ENCODE measurements around the gene FYN. TPM values are rescaled to one million over a fixed set of nuclear protein-coding genes. Genes with fewer than 3 reads are reported as not detected.

Gene FYN
- total RNA-seq, 1 experiment from 2014 or later: 26.6 TPM

- DNase-seq (ENCODE audit: low spot score): no peak
Measured at GRCh38 chr6:111831408-111831807, 41.8 kb downstream of the FYN start.

GRCh38 chr6:111829998-111830397 is 43.3 kb downstream of the FYN start:
- no peak for DNase-seq (ENCODE audit: low spot score)

- DNase-seq (ENCODE audit: low spot score): no peak
Measured at GRCh38 chr6:111829581-111829980, 43.7 kb downstream of the FYN start.

GRCh38 chr6:111828809-111829208 is 44.4 kb downstream of the FYN start:
- DNase-seq (ENCODE audit: low spot score): no peak

DNA sequence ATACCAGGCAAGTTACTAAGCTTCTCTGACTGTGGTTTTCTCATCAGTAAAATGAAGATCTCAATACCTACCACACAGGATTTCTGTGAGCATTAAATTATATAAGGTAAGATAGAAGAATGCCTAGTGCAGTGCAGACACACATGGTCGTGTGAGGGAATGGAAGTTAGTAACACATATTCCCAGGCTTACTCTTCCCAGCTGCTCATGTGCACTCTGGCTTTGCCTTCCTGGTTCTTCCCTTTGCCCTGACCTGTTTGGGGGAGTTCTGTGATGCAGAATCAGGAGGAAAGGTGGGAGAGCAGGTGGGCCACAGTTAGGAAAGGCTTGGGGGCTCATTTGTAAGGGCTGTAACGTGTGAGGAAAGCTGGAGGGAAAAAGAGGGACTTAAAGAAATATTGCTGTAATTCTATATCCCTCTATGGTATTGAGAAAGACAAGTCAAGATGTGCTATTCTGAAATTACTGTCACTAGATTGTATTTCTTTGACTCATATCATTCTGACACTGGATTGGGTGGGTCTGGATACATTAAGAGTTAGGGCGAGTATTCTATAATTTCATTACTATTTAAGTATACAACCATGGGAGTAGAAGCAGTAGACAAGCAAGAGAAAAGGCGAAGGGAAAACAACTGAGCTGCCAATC is 47.7 kb downstream of the FYN start:
- no peak for DNase-seq (ENCODE audit: low spot score)

GRCh38 chr6:111824608-111825337 is 48.5 kb downstream of the FYN start:
- DNase-seq (ENCODE audit: low spot score): no peak

DNA sequence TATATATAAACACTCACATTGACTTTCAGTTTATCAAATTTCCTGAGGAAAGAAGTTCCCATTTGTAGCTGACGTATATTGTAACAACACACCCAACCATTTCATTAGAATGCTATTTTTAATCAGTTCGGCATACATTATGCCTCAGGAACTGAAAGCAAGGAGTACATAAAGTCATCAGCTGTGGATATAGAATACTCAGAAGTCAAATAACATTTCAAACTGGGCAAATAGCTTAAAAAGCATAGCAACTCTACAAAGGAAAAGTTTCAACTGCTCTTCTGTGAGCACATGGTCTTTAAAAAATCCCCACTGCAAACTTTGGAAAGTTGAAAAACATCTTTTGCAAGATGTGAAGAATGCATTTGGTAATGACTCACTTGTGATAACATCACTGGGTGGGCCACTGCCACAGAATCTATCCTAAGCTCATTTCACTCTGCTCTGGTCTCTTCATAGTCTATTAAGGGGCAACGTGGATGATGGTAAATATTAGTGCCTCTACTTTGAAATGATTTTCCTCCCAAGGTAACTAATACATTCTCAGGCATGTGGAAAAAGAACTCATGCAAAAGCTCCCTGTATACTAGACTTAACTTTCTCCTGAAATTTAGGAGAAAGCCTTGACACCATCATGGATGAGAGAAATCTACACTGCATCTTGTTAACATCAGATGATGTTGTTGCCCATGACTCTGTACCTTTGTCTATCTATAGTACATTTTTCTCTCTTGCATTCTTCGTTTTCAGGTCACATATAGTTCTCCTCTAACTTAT is 49.2 kb downstream of the FYN start:
- DNase-seq (ENCODE audit: low spot score): peak; percentile 54

DNA sequence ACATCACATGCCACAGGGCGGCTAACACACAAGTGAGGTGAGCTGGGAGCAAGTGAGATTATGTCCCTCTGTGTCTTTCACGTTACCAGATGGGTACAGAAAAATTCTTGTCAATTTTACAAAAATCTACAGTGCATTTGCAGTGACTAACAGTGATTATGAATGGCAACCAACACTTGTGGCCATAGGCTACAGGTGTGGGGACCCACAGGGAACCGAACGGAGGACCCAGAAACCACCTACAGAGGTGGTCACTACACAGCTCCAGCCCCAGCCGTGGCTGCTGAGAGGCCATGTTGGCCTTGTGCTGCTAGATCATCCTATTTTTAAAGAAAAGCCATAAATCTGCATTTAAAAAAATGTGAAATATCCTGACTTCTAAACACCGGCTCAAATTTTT is 50.2 kb downstream of the FYN start:
- DNase-seq (ENCODE audit: low spot score): no peak

DNA sequence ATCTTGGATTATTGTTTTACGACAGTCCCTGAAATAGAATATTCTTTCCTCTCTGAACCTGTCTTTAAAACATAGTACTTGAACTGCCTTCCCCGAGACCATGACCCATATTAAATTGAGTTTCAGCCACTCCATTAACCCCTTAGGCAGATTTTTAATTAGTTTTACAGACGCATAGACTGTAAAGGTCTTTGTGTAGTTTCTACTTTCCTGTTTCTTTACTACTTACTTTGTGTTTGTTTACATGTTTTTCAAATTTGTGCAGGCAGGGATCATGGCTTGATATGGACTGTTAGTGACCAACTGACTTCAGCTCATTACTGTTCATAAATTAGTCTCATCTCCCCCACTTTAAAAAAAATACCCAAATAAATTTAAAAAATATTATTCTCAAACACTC is 53.8 kb downstream of the FYN start:
- no peak for DNase-seq (ENCODE audit: low spot score)

GRCh38 chr6:111818539-111819226 is 54.6 kb downstream of the FYN start:
- DNase-seq (ENCODE audit: low spot score): no peak

- DNase-seq (ENCODE audit: low spot score): no peak
Measured at GRCh38 chr6:111817451-111818120, 55.7 kb downstream of the FYN start.

GRCh38 chr6:111813677-111814310 is 59.5 kb downstream of the FYN start:
- no peak for DNase-seq (ENCODE audit: low spot score)

DNA sequence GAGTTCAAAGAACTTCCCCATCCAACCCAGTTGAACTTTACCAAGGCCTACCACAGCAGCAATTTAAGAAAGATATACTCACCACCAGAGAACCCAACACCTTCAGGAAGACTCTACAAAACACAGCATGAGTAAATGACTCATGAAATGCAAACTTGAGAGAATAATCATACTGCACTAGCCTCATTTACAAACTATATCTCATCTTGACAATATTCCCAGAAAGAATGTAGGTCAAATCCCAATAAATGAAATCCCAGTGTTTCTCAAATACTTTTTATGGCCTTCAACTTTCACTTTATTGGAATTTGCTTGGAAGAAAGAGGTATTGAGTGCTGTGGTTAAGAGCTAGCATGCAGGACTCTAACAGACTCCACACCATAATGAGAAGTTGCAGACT is 60.0 kb downstream of the FYN start:
- peak; percentile 56 for DNase-seq (ENCODE audit: low spot score)

DNA sequence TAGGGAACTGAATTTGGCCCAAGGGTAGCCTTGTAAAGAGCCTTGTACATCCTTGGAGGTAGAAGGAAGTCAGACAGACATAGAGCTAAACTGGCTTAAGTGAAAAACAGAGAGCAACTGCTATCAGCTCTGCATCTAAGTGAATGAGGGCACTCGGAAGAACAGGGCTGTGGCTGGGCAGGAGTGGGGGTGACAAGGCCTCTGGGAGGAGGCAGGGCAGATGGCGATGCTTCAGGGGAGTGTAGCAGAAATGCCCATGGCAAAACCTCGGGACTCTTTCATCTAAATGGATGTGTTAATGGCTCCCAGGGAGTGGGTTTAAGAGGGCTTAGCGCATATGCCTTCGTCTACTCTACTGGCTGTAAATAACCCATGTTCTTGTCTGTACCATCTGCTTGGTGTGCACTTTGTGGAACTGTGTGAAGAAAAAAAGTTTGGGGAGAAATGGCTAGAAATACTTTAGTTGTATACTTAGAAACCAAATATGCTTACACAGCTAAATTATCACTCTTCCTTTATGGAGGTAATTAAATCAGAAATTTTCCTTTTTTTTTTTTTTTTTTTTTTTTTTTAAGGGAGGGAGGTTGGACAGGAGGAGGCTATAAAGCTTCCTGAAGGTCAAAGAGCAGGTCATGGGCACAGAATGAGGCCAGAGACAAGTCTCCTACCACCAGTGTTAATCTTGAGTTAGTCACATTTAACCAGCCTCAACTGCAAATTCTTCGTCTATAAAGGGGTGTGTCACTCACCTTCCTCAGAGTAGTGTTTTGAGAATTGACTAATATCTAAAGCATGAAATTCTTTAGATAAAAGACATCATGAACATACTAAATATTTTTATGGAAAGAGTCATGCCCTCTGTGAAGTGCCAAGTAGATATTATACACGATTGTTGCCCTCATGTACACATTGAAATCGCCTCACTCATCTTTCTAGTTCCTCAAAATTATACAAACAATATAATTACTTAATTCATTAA is 60.9 kb downstream of the FYN start:
- peak; percentile 29 for DNase-seq (ENCODE audit: low spot score)

DNA sequence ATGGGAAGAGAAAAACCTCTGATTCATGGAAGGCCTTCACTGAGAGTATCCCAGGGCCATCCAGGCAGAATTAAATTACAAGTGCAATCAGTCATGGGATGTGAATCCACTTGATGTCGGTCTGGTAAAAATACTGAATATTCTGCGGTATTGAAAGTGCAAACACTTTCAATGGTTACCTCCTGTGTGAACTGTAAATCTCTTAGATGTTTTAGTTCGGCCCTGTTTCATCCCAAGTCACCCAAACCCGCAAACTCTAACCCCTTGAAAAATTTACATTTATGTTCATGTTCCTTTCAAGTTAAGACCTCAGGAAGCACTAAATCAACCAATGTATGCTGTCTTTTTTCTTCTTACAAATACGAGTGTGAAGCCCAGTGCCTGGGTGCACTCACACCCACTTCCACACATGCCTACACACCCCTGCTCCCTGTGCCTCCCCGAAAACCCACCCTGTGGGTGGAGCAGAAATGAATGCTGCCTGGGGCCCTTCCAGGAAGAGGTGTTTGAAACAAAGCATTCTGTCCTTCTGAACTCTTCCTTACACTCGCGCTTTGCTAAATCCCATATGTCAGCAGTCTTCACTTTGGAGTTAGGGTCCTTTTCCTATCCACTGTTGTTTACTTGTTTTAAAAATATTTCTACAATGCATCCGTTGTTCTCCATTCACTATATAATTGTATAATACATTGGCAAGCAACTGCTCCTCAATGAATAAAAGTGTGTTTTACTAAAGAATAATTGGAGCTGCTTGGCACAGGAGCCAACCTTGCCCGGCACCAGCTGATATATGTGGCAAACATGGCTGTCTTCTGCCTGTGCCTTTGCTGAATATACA is 62.7 kb downstream of the FYN start:
- no peak for DNase-seq (ENCODE audit: low spot score)

DNA sequence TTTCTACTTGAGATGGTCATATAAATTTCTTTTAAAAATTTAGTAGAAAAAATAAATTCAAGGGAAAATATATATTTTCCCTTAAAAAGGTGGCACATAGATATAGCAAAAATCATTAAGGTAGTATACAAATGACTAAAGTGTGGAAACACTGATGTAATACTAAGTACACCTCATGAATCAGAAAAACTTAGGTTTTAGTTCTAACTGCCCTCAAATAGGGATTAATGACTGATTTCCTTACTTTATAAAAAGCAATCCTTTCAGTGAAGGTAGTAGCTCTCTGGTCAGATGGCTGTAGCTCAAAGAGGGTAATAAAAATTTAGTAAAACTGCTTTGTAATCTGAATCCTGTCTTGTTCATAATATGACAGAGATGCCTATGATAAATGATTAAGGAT is 63.5 kb downstream of the FYN start:
- DNase-seq (ENCODE audit: low spot score): no peak

DNA sequence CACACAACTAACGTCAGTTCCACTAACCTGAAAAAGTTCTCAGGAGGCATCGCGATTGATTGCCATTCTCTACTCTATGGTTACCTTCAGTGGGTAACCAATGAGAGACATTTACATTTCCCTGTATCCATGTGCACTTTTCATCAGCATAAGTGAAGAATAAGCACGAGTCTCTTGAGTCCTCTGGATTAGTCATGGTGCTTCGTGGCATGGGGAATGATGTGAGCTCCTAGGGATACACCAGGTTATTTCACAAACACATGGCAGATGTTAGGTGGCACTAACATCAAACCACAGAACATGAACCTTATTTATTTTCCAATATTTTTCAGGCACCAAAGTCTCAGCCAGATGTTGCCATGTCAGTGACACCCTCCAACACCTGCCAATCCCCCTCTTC is 64.0 kb downstream of the FYN start:
- no peak for DNase-seq (ENCODE audit: low spot score)

DNA sequence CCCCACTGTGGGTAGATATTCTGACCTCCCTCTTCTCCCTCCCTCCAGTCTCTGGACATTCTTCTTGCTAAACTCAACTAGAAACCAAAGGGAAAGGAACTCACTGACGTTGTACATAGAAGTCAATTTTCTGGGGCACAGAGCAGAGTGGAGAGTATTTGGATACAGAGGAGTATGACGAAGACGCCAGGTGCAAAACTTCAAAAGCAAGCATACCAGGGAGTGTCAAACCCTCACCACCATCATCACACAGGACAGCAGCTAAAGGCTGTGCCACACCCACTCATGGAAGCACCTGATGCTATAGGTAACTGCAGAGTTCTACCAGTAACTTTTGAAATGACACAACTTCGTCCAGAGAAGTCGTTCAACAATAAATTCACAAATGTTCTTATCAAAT is 64.8 kb downstream of the FYN start:
- no peak for DNase-seq (ENCODE audit: low spot score)

Data from A172 (cell line).